ENCODE results near the gene TCHP. TPM values are rescaled to one million over a fixed set of nuclear protein-coding genes. Genes with fewer than 3 reads are reported as not detected.

TCHP gene
- total RNA-seq, 1 donor = 8.7 TPM

DNA sequence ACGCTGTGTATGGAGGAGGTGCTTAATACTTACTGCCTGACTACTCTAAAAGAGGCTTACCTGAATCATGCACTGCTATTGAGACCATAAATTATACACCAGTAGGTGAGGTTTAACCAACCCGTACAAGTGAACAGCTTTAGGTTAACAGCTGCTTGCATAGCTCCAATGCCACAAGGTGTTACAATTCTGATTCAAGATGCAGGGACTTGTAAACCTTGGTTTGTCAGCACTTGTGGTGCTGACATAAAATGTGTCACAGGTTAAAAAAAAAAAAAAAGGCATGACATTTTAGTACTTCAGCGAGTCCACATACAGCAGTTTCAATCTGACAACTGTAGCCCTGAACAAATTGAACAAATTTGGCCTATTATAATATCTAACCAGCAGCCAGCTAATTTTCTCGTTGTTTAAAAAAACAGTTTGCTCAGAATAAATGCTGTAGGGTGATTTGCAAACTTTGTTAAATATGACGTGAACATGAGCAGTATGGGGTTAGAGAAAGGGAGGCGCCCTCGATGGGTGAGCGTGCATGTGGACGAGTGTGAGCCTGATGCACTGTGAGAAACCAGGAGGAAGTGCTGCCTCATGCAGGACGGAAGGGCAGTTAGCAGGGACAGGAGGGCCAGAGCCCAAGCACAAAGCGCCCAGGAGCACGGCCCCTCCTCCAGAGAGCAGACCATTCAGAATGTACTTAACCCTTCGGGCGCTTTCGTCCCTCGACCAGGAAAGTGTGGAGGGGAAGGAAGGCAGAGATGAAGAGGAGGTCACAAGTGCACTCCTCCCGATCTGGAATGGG is 44.7 kb downstream of the TCHP start:
- H3K27me3 ChIP-seq (ENCODE audit: insufficient read depth, low read length) = no peaks in the 10 kb centered on the region
- no peak overlapping the region for H3K4me3 ChIP-seq (ENCODE audit: insufficient read depth, low read length)
- peak overlapping the region; percentile 50 for H3K27ac ChIP-seq (ENCODE audit: low read depth, low read length)
- no peaks in the 10 kb centered on the region for H3K9me3 ChIP-seq (ENCODE audit: low read depth, low read length)
- H3K4me2 ChIP-seq (ENCODE audit: insufficient read depth, low read length) = no peak overlapping the region
- no peaks in the 10 kb centered on the region for H4K20me1 ChIP-seq (ENCODE audit: insufficient read depth, low read length)
- DNase-seq (ENCODE audit: insufficient read length, low spot score, missing footprints) = no peak
- H3K36me3 ChIP-seq (ENCODE audit: insufficient read depth, low read length) = peaks cover 33% of the 10 kb centered on the region
- H2AFZ ChIP-seq (ENCODE audit: low read length) = no peak overlapping the region
- peaks cover 42% of the 10 kb centered on the region for H3K4me1 ChIP-seq (ENCODE audit: insufficient read depth, low read length)
- TF ChIP-seq, protein P1, sequence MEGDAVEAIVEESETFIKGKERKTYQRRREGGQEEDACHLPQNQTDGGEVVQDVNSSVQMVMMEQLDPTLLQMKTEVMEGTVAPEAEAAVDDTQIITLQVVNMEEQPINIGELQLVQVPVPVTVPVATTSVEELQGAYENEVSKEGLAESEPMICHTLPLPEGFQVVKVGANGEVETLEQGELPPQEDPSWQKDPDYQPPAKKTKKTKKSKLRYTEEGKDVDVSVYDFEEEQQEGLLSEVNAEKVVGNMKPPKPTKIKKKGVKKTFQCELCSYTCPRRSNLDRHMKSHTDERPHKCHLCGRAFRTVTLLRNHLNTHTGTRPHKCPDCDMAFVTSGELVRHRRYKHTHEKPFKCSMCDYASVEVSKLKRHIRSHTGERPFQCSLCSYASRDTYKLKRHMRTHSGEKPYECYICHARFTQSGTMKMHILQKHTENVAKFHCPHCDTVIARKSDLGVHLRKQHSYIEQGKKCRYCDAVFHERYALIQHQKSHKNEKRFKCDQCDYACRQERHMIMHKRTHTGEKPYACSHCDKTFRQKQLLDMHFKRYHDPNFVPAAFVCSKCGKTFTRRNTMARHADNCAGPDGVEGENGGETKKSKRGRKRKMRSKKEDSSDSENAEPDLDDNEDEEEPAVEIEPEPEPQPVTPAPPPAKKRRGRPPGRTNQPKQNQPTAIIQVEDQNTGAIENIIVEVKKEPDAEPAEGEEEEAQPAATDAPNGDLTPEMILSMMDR (IDR thresholded peaks at IDR 0.05; ENCODE audit: extremely low read depth, low read depth, low read length) = no peak
- peaks cover 11% of the 10 kb centered on the region for H3K79me2 ChIP-seq (ENCODE audit: insufficient read depth, low read length)

DNA sequence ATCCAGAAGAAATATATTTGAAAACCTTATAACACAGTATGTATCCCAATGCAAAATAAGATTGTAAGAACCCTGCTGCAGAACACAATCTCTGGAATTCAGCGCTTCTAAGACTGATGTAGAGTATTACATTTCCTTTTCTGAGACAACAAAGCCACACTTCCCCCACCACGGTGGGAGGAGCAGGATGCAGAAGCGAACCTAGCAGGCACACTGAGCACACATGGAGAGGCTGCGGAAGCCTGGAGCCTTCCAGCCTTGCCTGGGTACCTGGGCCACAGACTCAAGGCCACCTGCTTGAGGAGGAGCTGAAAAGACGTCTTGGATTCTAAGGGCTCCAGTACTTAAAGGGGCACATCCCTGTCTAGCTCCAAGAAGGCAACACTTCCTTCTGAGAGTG is 46.4 kb downstream of the TCHP start:
- Histone ChIP-seq H3K36me3 (ENCODE audit: insufficient read depth, low read length) (peaks cover 40% of the 10 kb centered on the region), H3K79me2 (ENCODE audit: insufficient read depth, low read length) (peaks cover 17% of the 10 kb centered on the region), H2AFZ (ENCODE audit: low read length) (peak overlapping the region; percentile 19), H4K20me1 (ENCODE audit: insufficient read depth, low read length) (no peaks in the 10 kb centered on the region), H3K4me3 (ENCODE audit: insufficient read depth, low read length) (no peak overlapping the region), H3K4me1 (ENCODE audit: insufficient read depth, low read length) (peaks cover 58% of the 10 kb centered on the region), H3K9me3 (ENCODE audit: low read depth, low read length) (no peaks in the 10 kb centered on the region), H3K27me3 (ENCODE audit: insufficient read depth, low read length) (no peaks in the 10 kb centered on the region), H3K27ac (ENCODE audit: low read depth, low read length) (peak overlapping the region; percentile 97), H3K4me2 (ENCODE audit: insufficient read depth, low read length) (peak overlapping the region; percentile 15)
- TF ChIP-seq, protein P1 (IDR thresholded peaks at IDR 0.05; ENCODE audit: extremely low read depth, low read depth, low read length) = no peak
- DNase-seq (ENCODE audit: insufficient read length, low spot score, missing footprints) = no peak

DNA sequence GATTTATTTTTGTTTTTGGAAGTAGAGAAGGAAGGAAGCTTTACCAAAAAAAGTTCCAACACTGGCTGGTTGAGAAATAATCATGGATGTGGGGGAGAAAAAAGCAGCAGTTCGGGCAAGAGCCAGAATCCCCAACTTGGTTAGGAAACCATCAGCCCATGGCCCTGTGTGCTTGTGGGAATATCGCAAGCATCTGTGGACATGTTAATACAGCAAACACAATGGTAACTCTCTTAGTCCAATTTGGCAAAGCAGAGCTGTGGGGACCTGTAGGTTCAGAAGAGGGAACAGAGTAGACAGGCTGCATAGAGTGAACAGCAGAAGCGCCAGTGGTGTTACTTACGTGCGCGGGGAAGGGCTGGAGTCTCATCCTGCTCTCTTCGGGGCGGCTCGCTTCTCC is 46.8 kb downstream of the TCHP start:
- Histone ChIP-seq H3K4me3 (ENCODE audit: insufficient read depth, low read length) (no peak overlapping the region), H3K27ac (ENCODE audit: low read depth, low read length) (peak overlapping the region; percentile 97), H3K9me3 (ENCODE audit: low read depth, low read length) (no peaks in the 10 kb centered on the region), H3K79me2 (ENCODE audit: insufficient read depth, low read length) (peaks cover 17% of the 10 kb centered on the region), H2AFZ (ENCODE audit: low read length) (peak overlapping the region; percentile 19), H3K27me3 (ENCODE audit: insufficient read depth, low read length) (no peaks in the 10 kb centered on the region), H4K20me1 (ENCODE audit: insufficient read depth, low read length) (no peaks in the 10 kb centered on the region), H3K4me1 (ENCODE audit: insufficient read depth, low read length) (peaks cover 62% of the 10 kb centered on the region), H3K36me3 (ENCODE audit: insufficient read depth, low read length) (peaks cover 40% of the 10 kb centered on the region), H3K4me2 (ENCODE audit: insufficient read depth, low read length) (peak overlapping the region; percentile 53)
- TF ChIP-seq, protein P1 (IDR thresholded peaks at IDR 0.05; ENCODE audit: extremely low read depth, low read depth, low read length) = no peak
- no peak for DNase-seq (ENCODE audit: insufficient read length, low spot score, missing footprints)

DNA sequence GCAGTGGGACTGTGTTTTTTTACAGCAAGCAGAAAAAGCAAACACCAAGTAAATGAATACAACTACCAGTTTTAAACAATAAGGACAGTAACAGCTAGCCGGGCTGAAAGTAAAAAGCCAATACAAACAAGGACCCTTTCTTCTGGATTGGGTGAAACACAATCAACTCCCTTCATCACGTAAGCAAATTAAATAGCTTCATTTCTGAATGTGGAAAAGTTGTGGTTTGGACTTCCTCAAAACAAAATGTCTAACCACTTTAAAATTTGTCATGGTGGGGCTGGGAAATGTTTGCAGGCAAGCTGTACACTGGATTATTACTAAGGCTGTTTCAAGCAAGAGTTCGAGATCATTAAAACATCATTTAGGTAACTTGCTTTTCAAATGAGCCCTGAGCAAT is 47.4 kb downstream of the TCHP start:
- H2AFZ ChIP-seq (ENCODE audit: low read length) = peak overlapping the region; percentile 13
- peak overlapping the region; percentile 53 for H3K4me2 ChIP-seq (ENCODE audit: insufficient read depth, low read length)
- peaks cover 45% of the 10 kb centered on the region for H3K36me3 ChIP-seq (ENCODE audit: insufficient read depth, low read length)
- H3K4me3 ChIP-seq (ENCODE audit: insufficient read depth, low read length) = no peak overlapping the region
- H3K4me1 ChIP-seq (ENCODE audit: insufficient read depth, low read length) = peaks cover 68% of the 10 kb centered on the region
- peak overlapping the region; percentile 97 for H3K27ac ChIP-seq (ENCODE audit: low read depth, low read length)
- DNase-seq (ENCODE audit: insufficient read length, low spot score, missing footprints) = peak; percentile 11
- H3K27me3 ChIP-seq (ENCODE audit: insufficient read depth, low read length) = no peaks in the 10 kb centered on the region
- TF ChIP-seq, protein P1 (IDR thresholded peaks at IDR 0.05; ENCODE audit: extremely low read depth, low read depth, low read length) = no peak
- no peaks in the 10 kb centered on the region for H4K20me1 ChIP-seq (ENCODE audit: insufficient read depth, low read length)
- peaks cover 17% of the 10 kb centered on the region for H3K79me2 ChIP-seq (ENCODE audit: insufficient read depth, low read length)
- no peaks in the 10 kb centered on the region for H3K9me3 ChIP-seq (ENCODE audit: low read depth, low read length)

Data from osteoblast (primary cell).